OCI-LY1 (cell line): ENCODE measurements around the gene LPCAT2.

Source experiments
- EZH2 ChIP-seq: fragments of 200-600 bp; sonication (generic), shearing (Covaris generic); IDR thresholded peaks from 2 replicates; pipeline ENCODE4 v1.8.0; 2017; ENCODE audit warnings: borderline replicate concordance, mixed run types, mild to moderate bottlenecking, antibody characterized with exemption, low read length, moderate library complexity, mixed read lengths
- TF ChIP-seq, protein P1 (sequence below): fragments of 200-600 bp; sonication (generic), shearing (Covaris generic); IDR thresholded peaks from 2 replicates; pipeline ENCODE4 v1.5.1; 2017; ENCODE audit warnings: mild to moderate bottlenecking, antibody characterized with exemption, low read length, moderate library complexity, mixed read lengths

DNA sequence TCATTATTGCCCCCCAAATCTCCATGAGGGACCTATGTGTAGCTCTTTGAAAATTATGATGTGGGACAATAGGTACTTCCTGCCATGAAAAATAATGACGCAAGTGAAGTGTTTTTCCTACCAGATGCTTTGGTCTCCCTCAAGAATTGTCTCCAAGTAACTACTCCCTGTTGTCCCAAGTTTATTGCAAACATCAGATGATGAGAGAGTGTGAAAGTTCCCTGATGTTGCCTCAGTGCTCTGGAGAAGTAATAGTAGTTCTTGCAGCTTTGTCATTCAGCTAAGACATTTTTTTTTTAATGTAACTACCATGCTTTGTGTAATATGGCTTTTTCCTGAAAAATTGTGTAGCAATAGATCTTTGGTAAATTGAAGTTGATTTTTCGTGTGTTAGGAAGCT is 20.1 kb downstream of the LPCAT2 start:
- TF ChIP-seq EZH2 = no peak
- TF ChIP-seq, protein P1, sequence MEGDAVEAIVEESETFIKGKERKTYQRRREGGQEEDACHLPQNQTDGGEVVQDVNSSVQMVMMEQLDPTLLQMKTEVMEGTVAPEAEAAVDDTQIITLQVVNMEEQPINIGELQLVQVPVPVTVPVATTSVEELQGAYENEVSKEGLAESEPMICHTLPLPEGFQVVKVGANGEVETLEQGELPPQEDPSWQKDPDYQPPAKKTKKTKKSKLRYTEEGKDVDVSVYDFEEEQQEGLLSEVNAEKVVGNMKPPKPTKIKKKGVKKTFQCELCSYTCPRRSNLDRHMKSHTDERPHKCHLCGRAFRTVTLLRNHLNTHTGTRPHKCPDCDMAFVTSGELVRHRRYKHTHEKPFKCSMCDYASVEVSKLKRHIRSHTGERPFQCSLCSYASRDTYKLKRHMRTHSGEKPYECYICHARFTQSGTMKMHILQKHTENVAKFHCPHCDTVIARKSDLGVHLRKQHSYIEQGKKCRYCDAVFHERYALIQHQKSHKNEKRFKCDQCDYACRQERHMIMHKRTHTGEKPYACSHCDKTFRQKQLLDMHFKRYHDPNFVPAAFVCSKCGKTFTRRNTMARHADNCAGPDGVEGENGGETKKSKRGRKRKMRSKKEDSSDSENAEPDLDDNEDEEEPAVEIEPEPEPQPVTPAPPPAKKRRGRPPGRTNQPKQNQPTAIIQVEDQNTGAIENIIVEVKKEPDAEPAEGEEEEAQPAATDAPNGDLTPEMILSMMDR = no peak
